MM.1S (cell line): ENCODE data around the gene LPAR5.

Source experiments
- CTCF ChIP-seq: fragments of 300-600 bp; sonication (generic); IDR thresholded peaks from 2 replicates; pipeline ENCODE4 v1.5.1; 2016; ENCODE audit warnings: antibody characterized with exemption, low read length, mixed read lengths
- EZH2 ChIP-seq: fragments of 300-600 bp; sonication (generic); optimal IDR thresholded peaks from 2 replicates; pipeline ENCODE3; 2017; ENCODE audit warnings: low read depth, mild to moderate bottlenecking, antibody characterized with exemption, low read length, mixed read lengths
- EZH2phosphoT487 ChIP-seq: fragments of 300-600 bp; sonication (generic); IDR thresholded peaks from 2 replicates; pipeline ENCODE4 v1.6.1; 2018; ENCODE audit warnings: antibody characterized with exemption, low read length

- TF ChIP-seq EZH2 (no peak), CTCF (no peak), EZH2phosphoT487 (no peak)
These were observed 62.8 kb downstream of the LPAR5 start for GRCh38 chr12:6573001-6573400.
